Measurements from ENCODE around the gene PHKA2.

DNA sequence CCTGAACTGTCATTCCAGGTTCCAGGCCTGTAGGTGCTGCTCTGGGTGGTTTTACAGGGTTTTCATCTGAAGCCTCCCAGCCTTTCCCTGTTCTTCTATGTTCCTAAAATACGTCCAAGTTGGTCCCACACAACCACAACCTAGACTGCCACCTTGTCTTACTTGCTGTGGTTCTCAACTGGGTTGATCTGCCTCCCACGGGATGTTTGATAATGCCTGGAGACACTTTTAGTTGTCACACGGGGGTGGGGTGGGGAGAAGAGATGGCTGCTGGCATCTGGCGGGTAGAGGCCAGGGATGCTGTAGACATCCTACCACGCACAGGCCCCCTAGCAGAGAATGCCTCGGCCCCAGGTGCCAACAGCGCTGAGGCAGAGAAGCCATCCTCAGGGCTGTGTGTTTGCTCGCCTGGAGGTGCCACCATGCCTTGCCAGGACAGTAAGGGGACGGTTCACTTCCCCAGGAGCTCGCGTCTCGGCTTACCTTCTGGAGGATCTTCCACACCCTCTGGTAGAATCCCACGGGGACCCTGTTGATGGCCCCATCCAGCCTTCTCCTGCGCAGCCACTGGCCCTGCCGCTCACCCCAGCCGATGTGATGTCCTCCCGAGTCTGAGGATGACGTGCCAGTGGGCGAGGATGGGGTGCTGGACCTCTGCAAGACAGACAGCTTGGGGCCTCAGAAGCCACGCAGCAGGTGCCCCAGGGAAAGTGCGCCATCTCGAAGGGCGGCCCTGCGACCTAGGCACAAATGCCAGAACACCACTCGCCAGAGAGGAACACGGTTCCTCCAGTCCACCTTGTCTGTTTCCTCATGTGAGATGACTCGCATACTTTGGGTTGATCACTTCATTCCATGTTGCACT, 87.0 kb downstream of the PHKA2 start:
- TF ChIP-seq EZH2 (IDR thresholded peaks at IDR 0.05; ENCODE audit: low read length, unreplicated experiment) (no peak), EZH2phosphoT487 (IDR thresholded peaks at IDR 0.05; ENCODE audit: borderline replicate concordance, low read length) (no peak)
- TF ChIP-seq, protein P1, sequence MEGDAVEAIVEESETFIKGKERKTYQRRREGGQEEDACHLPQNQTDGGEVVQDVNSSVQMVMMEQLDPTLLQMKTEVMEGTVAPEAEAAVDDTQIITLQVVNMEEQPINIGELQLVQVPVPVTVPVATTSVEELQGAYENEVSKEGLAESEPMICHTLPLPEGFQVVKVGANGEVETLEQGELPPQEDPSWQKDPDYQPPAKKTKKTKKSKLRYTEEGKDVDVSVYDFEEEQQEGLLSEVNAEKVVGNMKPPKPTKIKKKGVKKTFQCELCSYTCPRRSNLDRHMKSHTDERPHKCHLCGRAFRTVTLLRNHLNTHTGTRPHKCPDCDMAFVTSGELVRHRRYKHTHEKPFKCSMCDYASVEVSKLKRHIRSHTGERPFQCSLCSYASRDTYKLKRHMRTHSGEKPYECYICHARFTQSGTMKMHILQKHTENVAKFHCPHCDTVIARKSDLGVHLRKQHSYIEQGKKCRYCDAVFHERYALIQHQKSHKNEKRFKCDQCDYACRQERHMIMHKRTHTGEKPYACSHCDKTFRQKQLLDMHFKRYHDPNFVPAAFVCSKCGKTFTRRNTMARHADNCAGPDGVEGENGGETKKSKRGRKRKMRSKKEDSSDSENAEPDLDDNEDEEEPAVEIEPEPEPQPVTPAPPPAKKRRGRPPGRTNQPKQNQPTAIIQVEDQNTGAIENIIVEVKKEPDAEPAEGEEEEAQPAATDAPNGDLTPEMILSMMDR (conservative IDR thresholded peaks at IDR 0.05; ENCODE audit: low read depth, low read length), result no peak

Data from PC-3 (cell line).